HG02678 (cell line): ENCODE data around the gene XAGE3.
"Not testable (repeated sequence)": the region's sequence is repeated elsewhere in the genome, so short reads cannot be mapped to it uniquely, and the experiment has no call there.

Experiments
- ATAC-seq: cut with Tn5 transposase; IDR thresholded peaks from one replicate; pipeline ENCODE4 v1.9.1; 2021; ENCODE audit warnings: mild to moderate bottlenecking, moderate library complexity; ENCODE audit not compliant: unreplicated experiment

XAGE3 gene

GRCh38 chrX:52843619-52844018 lies 24.3 kb downstream of the XAGE3 start:
- not testable (repeated sequence) for ATAC-seq

- no peak for ATAC-seq
Observed at GRCh38 chrX:52839137-52839536, 28.7 kb downstream of the XAGE3 start.

DNA sequence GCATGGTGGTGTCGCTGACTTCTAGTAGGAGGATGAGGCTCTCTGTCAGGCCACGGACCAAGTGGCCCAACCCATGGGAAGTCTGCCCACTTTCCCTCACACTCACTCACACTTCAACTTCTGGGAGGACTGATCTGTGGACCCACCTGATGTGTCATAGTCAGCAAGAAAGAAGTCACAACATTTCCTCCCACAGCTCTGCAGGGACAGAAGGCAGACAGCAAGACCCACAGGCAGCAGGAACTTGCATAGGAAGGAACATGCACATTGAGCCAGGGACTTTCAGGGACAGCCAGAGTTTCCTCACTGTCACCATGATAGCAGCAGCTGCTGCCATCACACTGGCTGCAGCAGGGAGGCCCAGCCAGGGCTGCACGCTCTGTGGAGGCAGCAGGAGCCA lies 37.3 kb downstream of the XAGE3 start:
- ATAC-seq, result no peak

- no peak for ATAC-seq
Observed at GRCh38 chrX:52824608-52825007, 43.3 kb downstream of the XAGE3 start.

DNA sequence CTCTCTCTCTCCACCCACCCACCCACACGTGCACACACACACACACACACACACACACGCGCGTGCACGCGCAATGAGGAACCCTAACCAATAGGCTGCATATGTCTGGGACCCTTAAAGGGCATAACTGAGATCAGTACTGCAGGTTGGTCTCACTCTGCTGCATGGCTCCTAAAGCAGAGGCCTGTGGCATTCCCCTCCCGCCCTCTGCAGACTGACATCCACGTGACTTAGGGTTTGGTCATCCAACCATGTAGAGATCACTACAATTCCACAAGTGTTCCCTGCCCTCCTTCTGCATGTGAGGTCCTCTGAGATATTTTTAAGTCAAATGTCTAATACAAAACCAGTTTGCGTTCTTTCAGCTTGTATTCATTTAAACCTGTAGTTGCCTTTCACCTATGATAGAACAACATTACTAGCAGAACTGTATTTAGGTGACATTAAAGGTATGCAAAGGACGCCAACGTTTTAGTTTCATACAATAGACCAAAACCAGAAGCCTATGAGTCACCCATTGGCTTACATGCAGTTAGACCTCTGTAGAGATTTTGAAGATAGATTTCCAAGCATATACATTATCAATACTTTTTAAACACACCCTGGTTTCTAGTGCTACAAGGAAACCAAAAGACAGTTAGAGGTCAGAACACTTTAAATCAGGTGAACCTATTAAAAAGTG lies 46.7 kb downstream of the XAGE3 start:
- no peak for ATAC-seq

- ATAC-seq, result no peak
Observed at GRCh38 chrX:52819788-52820187, 48.1 kb downstream of the XAGE3 start.
